Adrenal gland (tissue), 5 donors: Measurements from ENCODE around the gene ZNF221.

ENCODE experiments used
- CTCF ChIP-seq, 6 experiments: fragments of 450-650 bp in 4 of 6; fragments of 200-600 bp in 2 of 6; sonication (generic) in 1 of 6; IDR thresholded peaks; 1 replicate in 5 of 6; 2 replicates in 1 of 6; pipeline versions ENCODE4 v1.5.1 to v1.8.0; 2016 to 2021; ENCODE audit warnings: antibody characterized with exemption in 6 of 6, mild to moderate bottlenecking in 2 of 6, moderate library complexity in 1 of 6
- POLR2A ChIP-seq, 2 donors: fragments of 450-650 bp; IDR thresholded peaks; one replicate each; pipeline ENCODE4 v1.6.1; 2017; ENCODE audit warnings: antibody characterized with exemption in 2 of 2, mild to moderate bottlenecking in 2 of 2, moderate library complexity in 1 of 2
- donor health status: DM: no; HTN: no; CAD: no.

DNA sequence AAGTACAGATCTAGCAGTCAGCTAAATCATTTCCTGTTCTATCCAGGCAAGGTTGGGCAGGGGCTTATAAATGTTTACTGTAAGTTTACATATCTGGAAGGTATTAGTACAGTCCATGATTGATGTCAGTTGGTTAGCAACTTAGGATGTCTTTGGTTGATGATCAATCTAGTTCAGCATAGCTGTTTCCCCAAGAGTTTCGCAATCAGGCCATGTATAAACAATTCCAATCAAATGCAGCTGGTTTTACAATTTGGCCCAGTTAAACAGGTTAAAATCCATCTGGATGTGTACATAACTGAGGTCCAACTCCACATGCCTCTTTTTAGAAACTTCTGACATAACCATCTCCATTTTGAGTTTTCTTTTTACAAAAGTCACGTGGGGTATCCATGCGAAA lies 6.9 kb downstream of the ZNF221 start:
- no peak for TF ChIP-seq CTCF (IDR thresholded peaks at IDR 0.05)
- no peak for TF ChIP-seq POLR2A (IDR thresholded peaks at IDR 0.05)
